H1 (cell line): ENCODE data around the gene MGMT. TPM values are rescaled to one million over a fixed set of nuclear protein-coding genes. Genes with fewer than 3 reads are reported as not detected.
A peak's percentile ranks its signal among the peaks of the same experiment; 100 is the strongest.

Experiments
- CTCF ChIA-PET: fragments of 300-600 bp; sonication (Branson Sonifier 250); formaldehyde crosslinking; loops from one replicate; lab custom pipeline; 2021; ENCODE audit not compliant: partially characterized antibody; lab: Charles Lee
- POLR2A ChIA-PET: fragments of 300-600 bp; sonication (Branson Sonifier 250); formaldehyde crosslinking; loops from one replicate; lab custom pipeline; 2021; ENCODE audit warnings: inconsistent platforms; ENCODE audit not compliant: partially characterized antibody; lab: Charles Lee
- DNase-seq, 2 experiments: peaks; one replicate each; pipeline versions ENCODE4 v3.0.0 to v3.0.0-alpha.2; 2010 to 2022; ENCODE audit warnings: low spot score in 2 of 2, low read depth in 1 of 2, mixed read lengths in 1 of 2
- FAIRE-seq: peaks from 2 replicates; lab custom pipeline; 2011; peaks lifted over from hg19 to GRCh38; lab: Jason Lieb, UNC
- H2AFZ ChIP-seq: 2 replicates; pipeline ENCODE4 v1.8.1; 2012; ENCODE audit warnings: low read length, inconsistent platforms
- H2AK5ac ChIP-seq: 2 replicates; pipeline ENCODE4 v1.6.1; 2013; ENCODE audit warnings: low read depth, low read length
- H2BK120ac ChIP-seq: replicated peaks from 2 replicates; pipeline ENCODE3; 2013; ENCODE audit warnings: low read depth, low read length, inconsistent platforms
- H2BK12ac ChIP-seq: 2 replicates; pipeline ENCODE4 v1.6.1; 2013; ENCODE audit warnings: low read depth, low read length
- H2BK15ac ChIP-seq: 2 replicates; pipeline ENCODE4 v1.6.1; 2013; ENCODE audit warnings: low read length
- H2BK20ac ChIP-seq: 2 replicates; pipeline ENCODE4 v1.6.1; 2013; ENCODE audit warnings: low read length
- H2BK5ac ChIP-seq: 2 replicates; pipeline ENCODE4 v1.6.1; 2013; ENCODE audit warnings: low read depth, low read length
- H3K14ac ChIP-seq: 2 replicates; pipeline ENCODE4 v1.6.1; 2013; ENCODE audit warnings: inconsistent platforms; ENCODE audit not compliant: insufficient read length
- H3K18ac ChIP-seq: 2 replicates; pipeline ENCODE4 v1.6.1; 2013; ENCODE audit warnings: low read length; ENCODE audit errors: extremely low read depth
- H3K23ac ChIP-seq: 2 replicates; pipeline ENCODE4 v1.6.1; 2013; ENCODE audit warnings: inconsistent platforms; ENCODE audit not compliant: insufficient read length
- H3K23me2 ChIP-seq: 2 replicates; pipeline ENCODE4 v1.6.1; 2013; ENCODE audit warnings: low read depth, low read length
- H3K27ac ChIP-seq: 2 replicates; pipeline ENCODE4 v1.6.1; 2011; ENCODE audit warnings: low read depth, low read length, inconsistent platforms
- H3K27me3 ChIP-seq, 4 experiments: replicated peaks in 1 of 4; 1 replicate in 1 of 4; 2 replicates in 3 of 4; pipeline versions ENCODE4 v1.6.1 to v1.8.1; 2011 to 2013; ENCODE audit warnings: low read length in 3 of 4, mild to moderate bottlenecking in 3 of 4, inconsistent platforms in 2 of 4, mixed read lengths in 2 of 4, moderate library complexity in 1 of 4; ENCODE audit not compliant: control insufficient read depth in 3 of 4, insufficient read depth in 3 of 4; ENCODE audit errors: extremely low read depth in 1 of 4
- H3K36me3 ChIP-seq, 4 experiments: 2 replicates each; pipeline versions ENCODE4 v1.6.1 to v1.8.1; 2011 to 2013; ENCODE audit warnings: mild to moderate bottlenecking in 4 of 4, low read length in 3 of 4, moderate library complexity in 2 of 4, control low read depth in 1 of 4, inconsistent platforms in 1 of 4; ENCODE audit not compliant: insufficient read depth in 4 of 4, control insufficient read depth in 2 of 4
- H3K4ac ChIP-seq: replicated peaks from 2 replicates; pipeline ENCODE3; 2013; ENCODE audit warnings: low read length, low read depth, mixed read lengths, inconsistent platforms; ENCODE audit not compliant: insufficient read length
- H3K4me1 ChIP-seq, 4 experiments: replicated peaks in 1 of 4; 1 replicate in 1 of 4; 2 replicates in 3 of 4; pipeline versions ENCODE4 v1.6.1 to v1.8.1; 2011 to 2013; ENCODE audit warnings: low read length in 3 of 4, inconsistent platforms in 2 of 4, mixed read lengths in 1 of 4; ENCODE audit not compliant: insufficient read depth in 4 of 4, control insufficient read depth in 3 of 4
- H3K4me2 ChIP-seq, 2 experiments: 2 replicates each; pipeline versions ENCODE4 v1.6.1 to v1.8.1; 2011 to 2013; ENCODE audit warnings: low read depth in 2 of 2, low read length in 2 of 2, control low read depth in 1 of 2, inconsistent platforms in 1 of 2, mild to moderate bottlenecking in 1 of 2; ENCODE audit not compliant: insufficient read depth in 1 of 2
- H3K4me3 ChIP-seq, 4 experiments: fragments of 200-600, 300-600 bp in 1 of 4; sonication (generic), shearing (Covaris generic), sonication (Bioruptor Twin) in 1 of 4; 2 replicates each; pipeline versions ENCODE4 v1.5.1 to v1.8.1; 2011 to 2016; ENCODE audit warnings: low read length in 4 of 4, low read depth in 3 of 4, control low read depth in 2 of 4, inconsistent platforms in 2 of 4, mild to moderate bottlenecking in 2 of 4, mixed read lengths in 1 of 4, moderate library complexity in 1 of 4; ENCODE audit not compliant: insufficient read depth in 2 of 4; ENCODE audit errors: extremely low read depth in 1 of 4
- H3K56ac ChIP-seq: replicated peaks from 2 replicates; pipeline ENCODE3; 2013; ENCODE audit warnings: low read depth, mild to moderate bottlenecking, mixed read lengths, low read length, inconsistent platforms; ENCODE audit not compliant: insufficient read length
- H3K79me1 ChIP-seq: 2 replicates; pipeline ENCODE4 v1.6.1; 2013; ENCODE audit warnings: low read depth, low read length, control low read depth
- H3K79me2 ChIP-seq, 2 experiments: 2 replicates each; pipeline versions ENCODE4 v1.6.1 to v1.8.1; 2012 to 2013; ENCODE audit warnings: low read length in 2 of 2, mild to moderate bottlenecking in 2 of 2, inconsistent platforms in 1 of 2; ENCODE audit not compliant: insufficient read depth in 2 of 2, control insufficient read depth in 1 of 2
- H3K9ac ChIP-seq, 4 experiments: replicated peaks in 1 of 4; 1 replicate in 1 of 4; 2 replicates in 3 of 4; pipeline versions ENCODE4 v1.6.1 to v1.8.1; 2011 to 2013; ENCODE audit warnings: low read depth in 3 of 4, low read length in 3 of 4, control low read depth in 2 of 4, mild to moderate bottlenecking in 2 of 4, moderate library complexity in 2 of 4, inconsistent platforms in 1 of 4; ENCODE audit errors: extremely low read depth in 1 of 4
- H3K9me3 ChIP-seq, 2 experiments: 2 replicates each; pipeline versions ENCODE4 v1.6.1 to v1.8.1; 2012 to 2013; ENCODE audit warnings: mild to moderate bottlenecking in 2 of 2, moderate library complexity in 2 of 2, control low read depth in 1 of 2, inconsistent platforms in 1 of 2, low read depth in 1 of 2, low read length in 1 of 2, mixed read lengths in 1 of 2; ENCODE audit not compliant: insufficient read depth in 2 of 2
- H4K20me1 ChIP-seq, 2 experiments: replicated peaks in 1 of 2; 2 replicates each; pipeline versions ENCODE3 to v1.8.1; 2011 to 2013; ENCODE audit warnings: inconsistent platforms in 2 of 2, low read length in 2 of 2, mild to moderate bottlenecking in 1 of 2; ENCODE audit not compliant: insufficient read depth in 2 of 2, control insufficient read depth in 1 of 2
- H4K5ac ChIP-seq: 2 replicates; pipeline ENCODE4 v1.6.1; 2013; ENCODE audit warnings: low read length, low read depth, mixed read lengths, inconsistent platforms; ENCODE audit not compliant: insufficient read length
- H4K8ac ChIP-seq: 2 replicates; pipeline ENCODE4 v1.8.0; 2013; ENCODE audit warnings: mild to moderate bottlenecking, moderate library complexity, low read length, inconsistent platforms; ENCODE audit not compliant: insufficient read depth; ENCODE audit errors: extremely low read depth
- H4K91ac ChIP-seq: replicated peaks from 2 replicates; pipeline ENCODE3; 2013; ENCODE audit warnings: low read length, mixed read lengths, inconsistent platforms; ENCODE audit not compliant: insufficient read length
- CEBPB ChIP-seq: IDR thresholded peaks from 2 replicates; pipeline ENCODE4 v1.6.1; 2012; ENCODE audit warnings: low read depth, low read length
- CREB1 ChIP-seq: IDR thresholded peaks from 2 replicates; pipeline ENCODE4 v1.6.1; 2012; ENCODE audit warnings: inconsistent platforms
- EGR1 ChIP-seq: IDR thresholded peaks from 2 replicates; pipeline ENCODE4 v1.6.1; 2011; ENCODE audit warnings: low read depth, low read length, borderline replicate concordance
- EZH2 ChIP-seq: fragments of 200-600 bp; sonication (generic); IDR thresholded peaks from 2 replicates; pipeline ENCODE4 v1.7.1; 2012; ENCODE audit warnings: low read depth, mild to moderate bottlenecking, moderate library complexity, low read length, inconsistent platforms; ENCODE audit not compliant: severe bottlenecking
- HDAC2 ChIP-seq, 2 experiments: fragments of 300-600 bp in 1 of 2; sonication (generic) in 1 of 2; IDR thresholded peaks; 2 replicates each; pipeline ENCODE4 v1.6.1; 2011 to 2012; ENCODE audit warnings: low read depth in 2 of 2, low read length in 2 of 2, mild to moderate bottlenecking in 2 of 2, moderate library complexity in 2 of 2, borderline replicate concordance in 1 of 2, inconsistent platforms in 1 of 2
- HDAC6 ChIP-seq: IDR thresholded peaks from one replicate; pipeline ENCODE4 v1.7.1; 2012; ENCODE audit warnings: low read depth, mild to moderate bottlenecking, inconsistent platforms, low read length, moderate library complexity
- KDM1A ChIP-seq: fragments of 200-600, 300-600 bp; sonication (generic); IDR thresholded peaks from 2 replicates; pipeline ENCODE4 v1.7.1; 2016; ENCODE audit warnings: mild to moderate bottlenecking, low read length, borderline replicate concordance
- POLR2A ChIP-seq, 2 experiments: IDR thresholded peaks; 1 replicate in 1 of 2; 2 replicates in 1 of 2; pipeline ENCODE4 v1.6.1; 2011; ENCODE audit warnings: low read depth in 2 of 2, low read length in 2 of 2, mild to moderate bottlenecking in 2 of 2; ENCODE audit errors: control extremely low read depth in 1 of 2
- RFX5 ChIP-seq: IDR thresholded peaks from 2 replicates; pipeline ENCODE4 v1.6.1; 2011; ENCODE audit warnings: low read depth, low read length, improper control_type of control experiment, borderline replicate concordance
- SIN3A ChIP-seq, 2 experiments: IDR thresholded peaks in 1 of 2; conservative IDR thresholded peaks in 1 of 2; 2 replicates each; pipeline ENCODE4 v1.6.1; 2011 to 2012; ENCODE audit warnings: low read length in 2 of 2, improper control_type of control experiment in 1 of 2, low read depth in 1 of 2, mild to moderate bottlenecking in 1 of 2
- SIRT6 ChIP-seq: IDR thresholded peaks from one replicate; pipeline ENCODE4 v1.7.1; 2012; ENCODE audit warnings: low read length, inconsistent platforms
- SIX5 ChIP-seq: IDR thresholded peaks from 2 replicates; pipeline ENCODE4 v1.6.1; 2011; ENCODE audit warnings: mild to moderate bottlenecking, low read depth, low read length
- WGBS, 2 experiments: shearing (Covaris generic) in 1 of 2; methylation state at CpG; one replicate each; pipeline versions ENCODE4 v1.1.6 to v1.1.7; 2013 to 2015; ENCODE audit warnings: low lambda C conversion rate in 2 of 2, mixed read lengths in 2 of 2, inconsistent platforms in 1 of 2, low coverage in 1 of 2, missing lambda C conversion rate in 1 of 2; ENCODE audit not compliant: insufficient replicate concordance in 2 of 2, insufficient coverage in 1 of 2, insufficient read length in 1 of 2; ENCODE audit errors: extremely low coverage in 1 of 2, missing lambda C conversion rate in 1 of 2; 5-methylcytosine and 5-hydroxymethylcytosine counted together
- polyA plus RNA-seq, 7 experiments: library from polyadenylated mRNA; depleted of rRNA in 3 of 7; stranded (reverse) in 5 of 7; unstranded in 2 of 7; fragments of >200 nt in 5 of 7; fragments of 200-250 nt in 2 of 7; gene quantifications; 1 replicate in 5 of 7; 2 replicates in 1 of 7; 4 replicates in 1 of 7; pipeline versions ENCODE4 v1.2.1 to v1.2.3, GENCODE V29; 2011 to 2013; ENCODE audit warnings: missing spikeins in 2 of 7, mixed read lengths in 2 of 7
- total RNA-seq: library from RNA; stranded (reverse); fragmentation: NEBNext Ultra II Directional; extraction: Animal tissue kit (Norgen Biotek cat#: 25700); gene quantifications from 2 replicates; pipeline ENCODE4 v1.2.1, GENCODE V29; 2021

MGMT gene
- total and polyA plus RNA-seq, 2 of the 8 experiments (the other 6 are each of a cell fraction or from before 2014, with no cell fraction given) = 9.9 to 10.7 TPM

DNA sequence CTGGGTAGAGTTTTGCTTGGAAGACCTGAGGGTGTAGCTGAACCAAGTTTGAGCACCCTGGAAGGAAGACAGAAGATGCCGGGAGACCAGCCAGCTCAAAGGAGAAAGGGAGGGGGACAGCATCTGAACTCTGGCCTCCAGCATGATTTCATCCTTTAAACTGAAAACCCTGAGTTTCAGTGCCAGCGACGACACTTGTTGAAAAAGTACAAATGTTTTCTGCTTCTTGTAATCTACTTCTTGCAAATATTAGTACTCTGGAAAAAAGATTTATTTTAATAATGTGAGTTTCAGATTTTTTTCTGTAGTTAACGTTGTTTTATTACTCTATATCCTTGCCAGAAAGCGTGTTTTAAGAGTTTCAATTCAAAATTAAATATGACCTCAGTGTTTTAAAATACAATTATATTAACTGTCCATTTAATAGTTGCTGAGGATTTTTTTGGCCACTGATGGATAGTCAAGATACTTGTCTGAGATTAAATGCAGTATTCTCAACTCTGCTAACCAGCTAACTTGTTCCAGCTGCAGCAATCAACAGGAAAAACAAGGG, 227.7 kb downstream of the MGMT start:
- no peaks in the 10 kb centered on the region for H3K79me1 ChIP-seq
- FAIRE-seq (no peak), DNase-seq (no peak)
- H3K4ac ChIP-seq = peak overlapping the region; percentile 5
- H3K36me3 ChIP-seq = no peaks in the 10 kb centered on the region
- H3K27ac ChIP-seq = no peak overlapping the region
- H3K23ac ChIP-seq = no peak overlapping the region
- H2AK5ac ChIP-seq = no peak overlapping the region
- no peak overlapping the region for H2BK20ac ChIP-seq
- peaks cover 0 to 5% (median 0%) of the 10 kb centered on the region in 4 experiments; a peak in 2 of 7 replicates for H3K4me1 ChIP-seq
- no peaks in the 10 kb centered on the region for H3K9me3 ChIP-seq
- no peak overlapping the region for H3K4me2 ChIP-seq
- H3K27me3 ChIP-seq = no peaks in the 10 kb centered on the region; a peak in 1 of 7 replicates
- H3K56ac ChIP-seq = no peak overlapping the region
- H4K20me1 ChIP-seq = no peaks in the 10 kb centered on the region
- POLR2A ChIA-PET = no interaction called here
- no peak overlapping the region for H4K5ac ChIP-seq
- no peak overlapping the region for H3K14ac ChIP-seq
- H2BK12ac ChIP-seq = no peak overlapping the region
- no peak overlapping the region for H3K4me3 ChIP-seq
- no peak overlapping the region for H4K91ac ChIP-seq
- H3K23me2 ChIP-seq = no peaks in the 10 kb centered on the region
- no peak overlapping the region for H3K18ac ChIP-seq
- H3K79me2 ChIP-seq = no peaks in the 10 kb centered on the region
- H2BK120ac ChIP-seq = no peak overlapping the region
- H3K9ac ChIP-seq = no peak overlapping the region
- 91% methylated on average over 5 of the region's 5 CpGs; no CpG with 5 or more reads in 1 of the 2 experiments for WGBS, 2 experiments
- H2BK5ac ChIP-seq = no peak overlapping the region
- H2AFZ ChIP-seq = no peak overlapping the region
- no peak overlapping the region for H2BK15ac ChIP-seq
- H4K8ac ChIP-seq = no peak overlapping the region
- CTCF ChIA-PET = interaction anchor here (1.1 to 1.5 kb wide), 4 partner anchors 15 to 178 kb away, joined by 3 to 4 read pairs (median 4); no protein-coding TSS in a partner anchor
- TF ChIP-seq EGR1 (no peak), HDAC6 (no peak), SIX5 (no peak), HDAC2 (IDR thresholded peaks at IDR 0.05; ENCODE audit: borderline replicate concordance in 1 of 2, low read depth in 2 of 2, low read length in 2 of 2) (no peak), CREB1 (no peak), SIN3A (conservative IDR thresholded peaks at IDR 0.05 in 1 of 2, IDR thresholded peaks at IDR 0.05 in 1 of 2; ENCODE audit: low read depth in 1 of 2, low read length in 2 of 2) (no peak), RFX5 (no peak), EZH2 (no peak), KDM1A (no peak), CEBPB (no peak), SIRT6 (no peak), POLR2A (IDR thresholded peaks at IDR 0.05; ENCODE audit: control extremely low read depth in 1 of 2, low read depth in 2 of 2, low read length in 2 of 2) (no peak)
